Effector CD8-positive, alpha-beta T cell (primary cell): ENCODE data around the gene IL10.
"Not testable (repeated sequence)": the region's sequence is repeated elsewhere in the genome, so short reads cannot be mapped to it uniquely, and the experiment has no call there.

ENCODE experiments used
- DNase-seq: peaks from one replicate; lab custom pipeline; 2025; lab: John Stamatoyannopoulos, UW

IL10 gene

GRCh38 chr1:206793620-206794019, 21.3 kb upstream of the IL10 start:
- no peak for DNase-seq

GRCh38 chr1:206792939-206793607, 20.8 kb upstream of the IL10 start:
- DNase-seq: no peak

- DNase-seq: no peak
Measured at GRCh38 chr1:206790502-206791250, 18.4 kb upstream of the IL10 start.

DNA sequence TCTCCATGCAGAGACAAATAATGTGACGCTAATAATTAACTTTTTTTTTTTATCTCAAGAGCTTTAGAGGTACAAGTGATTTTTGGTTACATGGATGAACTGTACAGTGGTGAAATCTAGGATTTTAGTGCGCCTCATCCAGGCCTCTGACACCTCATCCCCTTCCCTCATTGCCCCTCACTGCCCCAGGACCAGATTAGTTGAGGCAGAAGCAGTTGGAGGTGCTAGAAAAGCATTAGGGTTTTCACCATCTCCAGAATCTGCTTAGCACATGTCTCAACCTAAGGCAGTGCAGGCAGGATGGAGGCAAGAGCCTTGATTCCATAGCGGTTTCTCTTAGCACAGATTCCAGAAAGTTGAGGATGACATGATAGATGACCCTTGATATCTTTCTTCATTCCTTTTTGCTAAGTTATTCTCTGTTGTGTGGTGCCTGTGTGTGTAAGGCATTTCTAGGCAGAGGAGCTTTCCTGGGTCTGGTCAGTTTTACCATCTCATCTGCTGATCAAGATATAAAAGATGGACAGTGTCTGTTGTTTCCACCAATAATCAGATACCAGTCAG, 16.3 kb upstream of the IL10 start:
- no peak for DNase-seq

DNA sequence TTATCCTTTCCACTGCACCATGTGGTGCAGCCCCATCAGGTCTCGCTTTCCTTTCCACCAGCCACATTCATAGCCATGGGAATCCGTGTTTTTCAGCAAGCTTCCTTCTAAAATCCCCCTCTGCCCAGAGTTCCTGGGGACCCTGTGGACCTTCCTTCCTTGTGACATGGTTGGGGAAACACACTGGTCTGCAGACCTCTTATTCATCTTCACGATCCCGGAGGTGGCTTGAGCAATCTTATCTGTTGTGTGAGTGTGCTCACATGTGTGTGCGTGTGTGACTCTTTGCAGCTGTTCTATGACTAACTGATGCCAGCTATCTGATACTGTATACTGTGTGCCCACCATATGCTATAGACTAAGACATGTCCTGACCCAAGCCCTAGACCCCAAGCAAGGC, 15.6 kb upstream of the IL10 start:
- DNase-seq: no peak

- no peak for DNase-seq
Measured at GRCh38 chr1:206786212-206786886, 14.1 kb upstream of the IL10 start.

- no peak for DNase-seq
Measured at GRCh38 chr1:206785182-206785765, 13.0 kb upstream of the IL10 start.

GRCh38 chr1:206784471-206784903, 12.2 kb upstream of the IL10 start:
- no peak for DNase-seq

DNA sequence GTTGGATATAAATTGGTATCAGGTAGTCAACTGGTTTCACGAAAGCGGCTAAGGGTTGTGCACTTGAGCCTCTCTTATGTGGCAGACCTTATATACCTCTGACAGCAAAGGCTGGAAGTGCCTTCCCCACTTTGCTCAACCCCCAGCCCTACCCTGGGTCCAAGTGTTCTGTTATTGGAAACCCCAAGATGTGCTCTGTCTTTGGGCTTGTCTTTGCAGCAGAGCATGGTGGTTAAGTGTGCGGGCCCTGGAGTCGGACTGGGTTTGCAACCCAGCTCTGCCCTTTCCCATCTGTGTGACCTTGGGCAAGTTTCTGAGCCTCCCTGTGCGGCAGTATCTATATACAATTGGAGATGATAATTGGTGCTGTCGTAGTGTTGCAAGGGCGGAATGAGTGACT, 11.2 kb upstream of the IL10 start:
- DNase-seq: no peak

- DNase-seq: no peak
Measured at GRCh38 chr1:206782448-206782847, 10.2 kb upstream of the IL10 start.

GRCh38 chr1:206779638-206780037, 7.3 kb upstream of the IL10 start:
- DNase-seq: no peak

DNA sequence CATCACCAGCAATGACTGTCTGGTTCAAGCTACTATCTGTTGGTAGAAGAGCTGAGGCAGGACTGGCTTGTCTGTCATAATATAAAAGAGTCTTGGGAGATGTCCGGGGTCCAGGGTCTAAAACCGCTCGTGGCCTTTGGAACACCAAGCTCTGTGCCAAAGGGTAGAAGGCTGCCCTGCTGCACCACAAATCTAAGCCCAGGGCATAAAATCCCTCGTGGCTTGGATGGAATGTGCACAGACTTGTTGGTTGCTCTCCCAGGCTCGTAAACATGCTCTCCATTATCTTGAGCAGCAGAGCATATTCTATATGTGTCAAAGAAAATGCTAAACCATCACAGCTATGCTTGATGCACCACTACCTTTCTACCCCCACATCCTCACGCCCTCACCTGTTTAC, 6.6 kb upstream of the IL10 start:
- not testable (repeated sequence) for DNase-seq

DNA sequence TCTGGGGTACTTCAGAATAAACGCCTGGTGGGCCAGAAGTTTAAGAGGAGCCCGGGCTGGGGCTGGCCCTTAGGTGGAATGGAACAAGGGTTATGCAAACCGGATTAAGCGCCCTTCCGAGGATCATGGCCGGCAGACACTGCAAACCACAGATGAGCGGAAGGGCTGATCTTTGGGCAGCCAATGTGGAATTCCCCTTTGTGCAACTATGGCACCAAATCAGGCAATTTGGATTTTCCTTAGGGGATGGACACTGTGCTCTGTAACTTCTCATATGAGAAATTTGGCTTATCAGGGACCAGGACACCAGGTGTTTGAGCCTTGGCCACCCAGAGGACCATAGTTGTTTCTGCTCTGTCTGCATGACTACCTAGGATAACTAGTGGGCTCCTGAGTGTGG, 5.7 kb upstream of the IL10 start:
- DNase-seq: no peak

DNA sequence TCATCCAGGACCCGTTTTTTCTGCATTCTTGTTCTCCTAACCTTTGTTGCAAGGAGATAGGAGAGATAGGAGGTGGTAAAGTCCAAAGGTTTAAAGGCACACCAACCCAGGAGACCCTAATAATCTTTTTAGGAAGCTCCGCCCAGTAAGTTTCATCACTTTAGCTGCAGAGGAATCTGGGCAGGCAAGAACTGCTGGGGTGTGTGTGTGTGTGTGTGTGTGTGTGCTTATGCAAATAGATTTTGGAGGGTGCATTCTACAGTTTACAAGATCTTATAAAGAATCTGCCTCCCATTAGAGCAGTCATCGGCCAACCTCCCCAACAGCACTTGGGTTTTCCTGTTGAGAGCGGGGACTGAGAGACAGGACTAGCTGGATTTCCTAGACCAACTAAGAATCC, 3.9 kb upstream of the IL10 start:
- DNase-seq: no peak

- DNase-seq: no peak
Measured at GRCh38 chr1:206774093-206774492, 1.8 kb upstream of the IL10 start.

GRCh38 chr1:206771338-206771692, 979 bp downstream of the IL10 start:
- DNase-seq: no peak

- DNase-seq: no peak
Measured at GRCh38 chr1:206770531-206771337, 1.6 kb downstream of the IL10 start, which contains the start of gene IL19. Gene IL19, plus strand, starts transcription at chr1:206770773. Its CDS starts 65,890 bp downstream, at chr1:206836663.

DNA sequence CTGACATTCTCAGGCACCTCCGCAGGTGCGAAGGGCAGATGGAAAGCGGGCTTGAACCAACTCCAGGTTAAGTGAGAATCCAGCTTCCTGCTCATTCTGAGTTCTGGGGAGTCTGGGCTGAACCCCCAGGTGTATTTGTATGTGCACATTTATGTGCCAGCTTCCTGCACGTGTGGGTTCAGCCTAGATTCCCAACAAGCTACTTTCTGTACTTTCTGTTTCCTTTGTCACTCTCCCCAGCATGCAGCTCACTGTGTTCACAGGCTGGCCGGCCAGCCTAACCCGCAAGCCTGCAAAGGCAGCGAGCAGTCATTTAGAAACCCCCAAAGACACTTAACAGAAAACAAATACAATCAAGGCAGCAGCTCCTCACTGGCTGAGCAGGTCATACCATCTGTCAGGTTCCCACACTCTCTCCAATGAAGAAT, 3.0 kb downstream of the IL10 start:
- no peak for DNase-seq

- DNase-seq: no peak
Measured at GRCh38 chr1:206768472-206769303, 3.6 kb downstream of the IL10 start.

DNA sequence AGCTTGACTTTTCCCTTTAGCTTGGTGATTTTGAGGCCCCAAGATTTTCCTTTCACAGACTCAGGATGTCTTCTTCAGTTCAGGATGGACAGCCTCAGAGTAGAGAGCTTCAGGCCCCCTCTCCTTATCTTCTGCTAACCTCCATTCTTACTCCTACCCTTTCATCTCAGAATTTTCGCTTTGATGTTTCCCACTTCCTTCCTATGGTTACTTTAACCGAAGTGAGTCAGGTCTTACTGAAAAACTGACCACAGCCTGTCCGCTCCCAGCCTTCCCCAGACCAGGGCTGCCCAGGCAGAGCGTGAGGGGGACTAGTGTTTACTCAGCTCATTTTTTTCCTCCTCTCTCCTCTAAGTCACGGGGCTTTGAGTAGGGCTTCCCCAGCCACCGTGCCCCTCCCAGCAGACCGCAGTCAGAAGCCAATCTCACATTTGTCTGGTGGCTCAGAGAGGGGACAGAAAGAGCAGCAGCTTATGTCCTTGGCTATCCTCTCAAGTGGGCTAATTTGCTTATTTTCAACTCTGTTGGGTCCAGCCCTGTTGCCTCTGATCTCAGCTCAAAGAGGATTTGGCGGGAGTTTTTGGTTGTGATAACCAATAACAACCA, 5.9 kb downstream of the IL10 start:
- peak; percentile 27 for DNase-seq
